Upper lobe of right lung (tissue), 1 donor: ENCODE results near the gene ARHGEF28. TPM values are rescaled to one million over a fixed set of nuclear protein-coding genes. Genes with fewer than 3 reads are reported as not detected.

Source experiments
- ATAC-seq: fragments of 200-7000 bp; cut with Tn5 transposase; one replicate; pipeline ENCODE4 v1.9.1; 2020; ENCODE audit warnings: mild to moderate bottlenecking, moderate library complexity
- DNase-seq: peaks from one replicate; pipeline ENCODE4 v3.0.0-alpha.2; 2020
- H3K27ac ChIP-seq: fragments of 200-600 bp; one replicate; pipeline ENCODE4 v1.8.0; 2022
- H3K27me3 ChIP-seq: fragments of 200-600 bp; one replicate; pipeline ENCODE4 v1.8.0; 2022; ENCODE audit warnings: mild to moderate bottlenecking
- H3K36me3 ChIP-seq: fragments of 200-600 bp; one replicate; pipeline ENCODE4 v1.8.0; 2022
- H3K4me1 ChIP-seq: fragments of 200-600 bp; one replicate; pipeline ENCODE4 v1.8.0; 2022
- H3K4me3 ChIP-seq: fragments of 200-600 bp; one replicate; pipeline ENCODE4 v1.8.0; 2022; ENCODE audit warnings: mild to moderate bottlenecking
- H3K9me3 ChIP-seq: fragments of 200-600 bp; one replicate; pipeline ENCODE4 v1.8.0; 2022
- intact Hi-C: fragments of 100-400 bp; cut with DNase I; formaldehyde crosslinking; loops from one replicate; pipeline ENCODE4 v1.11.0; 2022
- total RNA-seq: library from RNA; stranded (reverse); fragmentation: NEBNext Ultra II Directional; extraction: Animal tissue kit (Norgen Biotek cat#: 25700); gene quantifications from one replicate; pipeline ENCODE4 v1.2.1, GENCODE V29; 2021
- TF ChIP-seq, protein P1 (sequence below): fragments of 200-600 bp; IDR thresholded peaks from one replicate; pipeline ENCODE4 v1.8.0; 2022; ENCODE audit warnings: antibody characterized with exemption
- donor health status: DM: no; HTN: yes; CAD: no; lungs with severe emphysema.

ARHGEF28 gene
- total RNA-seq, 1 donor from 2014 or later: 22.3 TPM

DNA sequence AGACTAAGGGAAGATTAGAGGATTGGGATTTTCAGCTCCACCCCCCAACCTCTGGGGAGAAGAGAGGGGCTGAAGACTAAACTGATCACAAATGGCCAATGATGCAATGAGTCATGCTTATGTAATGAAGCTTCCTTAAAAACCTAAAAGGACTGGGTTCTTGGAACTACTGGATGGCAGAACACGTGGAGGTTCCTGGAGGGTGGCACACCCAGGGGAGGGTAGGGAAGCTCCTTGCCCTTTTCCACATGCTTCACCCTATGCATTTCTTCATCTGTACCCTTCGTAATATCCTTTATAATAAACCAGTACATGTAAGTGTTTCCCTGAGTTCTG, 48.6 kb downstream of the ARHGEF28 start:
- no peak overlapping the region for H3K4me3 ChIP-seq
- no peaks in the 10 kb centered on the region for H3K9me3 ChIP-seq
- peaks cover 28% of the 10 kb centered on the region for H3K4me1 ChIP-seq
- no peak for DNase-seq
- no peaks in the 10 kb centered on the region for H3K36me3 ChIP-seq
- no peak overlapping the region for H3K27ac ChIP-seq
- no peaks in the 10 kb centered on the region for H3K27me3 ChIP-seq
- peak; percentile 72 for ATAC-seq
- TF ChIP-seq, protein P1, sequence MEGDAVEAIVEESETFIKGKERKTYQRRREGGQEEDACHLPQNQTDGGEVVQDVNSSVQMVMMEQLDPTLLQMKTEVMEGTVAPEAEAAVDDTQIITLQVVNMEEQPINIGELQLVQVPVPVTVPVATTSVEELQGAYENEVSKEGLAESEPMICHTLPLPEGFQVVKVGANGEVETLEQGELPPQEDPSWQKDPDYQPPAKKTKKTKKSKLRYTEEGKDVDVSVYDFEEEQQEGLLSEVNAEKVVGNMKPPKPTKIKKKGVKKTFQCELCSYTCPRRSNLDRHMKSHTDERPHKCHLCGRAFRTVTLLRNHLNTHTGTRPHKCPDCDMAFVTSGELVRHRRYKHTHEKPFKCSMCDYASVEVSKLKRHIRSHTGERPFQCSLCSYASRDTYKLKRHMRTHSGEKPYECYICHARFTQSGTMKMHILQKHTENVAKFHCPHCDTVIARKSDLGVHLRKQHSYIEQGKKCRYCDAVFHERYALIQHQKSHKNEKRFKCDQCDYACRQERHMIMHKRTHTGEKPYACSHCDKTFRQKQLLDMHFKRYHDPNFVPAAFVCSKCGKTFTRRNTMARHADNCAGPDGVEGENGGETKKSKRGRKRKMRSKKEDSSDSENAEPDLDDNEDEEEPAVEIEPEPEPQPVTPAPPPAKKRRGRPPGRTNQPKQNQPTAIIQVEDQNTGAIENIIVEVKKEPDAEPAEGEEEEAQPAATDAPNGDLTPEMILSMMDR: no peak
- intact Hi-C loops: no loop called here

DNA sequence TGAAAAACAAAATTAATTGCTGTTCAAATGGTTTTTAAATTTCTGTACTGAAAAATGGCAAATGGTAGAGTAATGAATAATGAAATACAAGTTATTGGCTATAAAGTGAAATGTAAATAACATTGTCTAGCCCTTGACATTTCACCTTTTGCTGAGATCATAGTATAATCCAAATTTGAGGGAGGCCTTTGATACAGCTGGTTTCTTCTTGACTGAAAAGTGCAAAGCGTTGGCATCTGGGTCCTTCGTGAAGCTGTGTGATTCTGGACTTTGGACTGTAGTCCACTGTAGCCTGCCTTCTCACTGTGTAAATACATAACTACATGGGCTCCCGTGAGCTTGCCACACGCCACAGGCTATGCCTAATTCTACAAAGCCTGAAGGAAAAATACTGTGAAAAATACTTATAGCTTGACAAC, 52.3 kb downstream of the ARHGEF28 start:
- H3K27me3 ChIP-seq: no peaks in the 10 kb centered on the region
- no peaks in the 10 kb centered on the region for H3K9me3 ChIP-seq
- peaks cover 17% of the 10 kb centered on the region for H3K4me1 ChIP-seq
- H3K4me3 ChIP-seq: no peak overlapping the region
- no peaks in the 10 kb centered on the region for H3K36me3 ChIP-seq
- ATAC-seq: peak; percentile 39
- no peak for DNase-seq
- intact Hi-C loops: no loop called here
- no peak overlapping the region for H3K27ac ChIP-seq
- TF ChIP-seq, protein P1: no peak

DNA sequence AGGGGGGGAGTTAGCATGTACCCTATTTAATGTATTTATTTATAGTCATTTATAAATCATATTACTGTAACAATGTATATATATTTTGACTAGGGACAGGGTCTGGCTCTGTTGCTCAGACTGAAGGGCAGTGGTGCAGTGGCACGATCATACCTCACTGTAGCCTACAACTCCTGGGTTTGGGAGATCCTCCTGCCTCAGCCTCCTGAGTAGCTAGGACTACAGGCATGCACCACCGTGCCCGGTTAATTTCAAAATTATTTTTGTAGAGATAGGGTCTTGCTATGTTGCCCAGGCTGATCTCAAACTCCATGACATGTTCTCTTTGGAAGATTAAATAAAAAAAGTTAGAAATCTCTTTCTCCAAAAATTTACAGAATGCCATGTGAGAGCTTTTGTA, 52.8 kb downstream of the ARHGEF28 start:
- H3K27ac ChIP-seq: no peak overlapping the region
- intact Hi-C loops: no loop called here
- H3K4me1 ChIP-seq: peaks cover 13% of the 10 kb centered on the region

DNA sequence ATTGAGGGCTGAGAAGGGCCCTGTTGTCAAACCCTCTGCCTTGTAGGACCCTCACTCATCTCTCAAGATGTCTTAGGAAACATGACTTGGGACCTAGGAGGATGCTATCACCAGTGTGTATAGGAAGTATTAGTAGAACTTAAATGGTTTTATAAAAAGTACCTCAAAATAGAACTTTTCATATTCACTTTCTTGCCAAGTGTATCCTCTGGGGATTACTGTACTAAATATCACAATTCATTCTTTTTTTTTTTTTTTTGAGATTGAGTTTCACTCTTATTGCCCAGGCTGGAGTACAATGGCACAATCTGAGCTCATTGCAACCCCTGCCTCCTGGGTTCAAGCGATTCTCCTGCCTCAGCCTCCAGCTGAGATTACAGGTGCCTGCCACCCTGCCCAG, 56.2 kb downstream of the ARHGEF28 start:
- no peak for DNase-seq
- Histone ChIP-seq H3K9me3 (no peaks in the 10 kb centered on the region), H3K27me3 (no peaks in the 10 kb centered on the region), H3K4me3 (no peak overlapping the region), H3K27ac (no peak overlapping the region), H3K36me3 (no peaks in the 10 kb centered on the region), H3K4me1 (no peaks in the 10 kb centered on the region)
- intact Hi-C loops: no loop called here
- TF ChIP-seq, protein P1: no peak
- no peak for ATAC-seq

More for the DNA sequence above, 52.8 kb downstream of the ARHGEF28 start:
- ATAC-seq (no peak), DNase-seq (no peak)
- TF ChIP-seq, protein P1: no peak
- Histone ChIP-seq H3K9me3 (no peaks in the 10 kb centered on the region), H3K36me3 (no peaks in the 10 kb centered on the region), H3K4me3 (no peak overlapping the region), H3K27me3 (no peaks in the 10 kb centered on the region)

DNA sequence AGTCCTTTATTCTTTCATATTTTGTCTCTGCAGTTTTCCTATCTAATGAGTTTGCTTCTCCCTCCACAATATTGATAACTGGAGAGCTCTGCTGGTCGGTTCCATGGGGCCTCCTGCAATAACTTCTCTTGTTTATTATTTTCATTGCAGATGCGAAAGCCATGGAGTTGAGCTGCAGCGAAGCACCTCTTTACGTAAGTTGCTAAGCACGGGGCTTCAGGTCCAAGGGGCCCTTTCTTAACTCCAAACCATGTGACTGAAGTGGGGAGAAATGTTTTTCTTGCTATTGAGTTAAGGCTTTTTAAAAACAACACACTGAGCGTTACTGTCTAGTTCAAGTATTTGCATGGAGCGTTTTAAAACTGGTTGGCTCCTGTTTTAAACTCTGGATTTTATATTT, 58.7 kb downstream of the ARHGEF28 start:
- DNase-seq: no peak

More for the DNA sequence above, 58.7 kb downstream of the ARHGEF28 start:
- Histone ChIP-seq H3K27ac (no peak overlapping the region), H3K9me3 (no peaks in the 10 kb centered on the region), H3K27me3 (no peaks in the 10 kb centered on the region), H3K36me3 (no peaks in the 10 kb centered on the region), H3K4me1 (no peaks in the 10 kb centered on the region), H3K4me3 (no peak overlapping the region)
- TF ChIP-seq, protein P1: no peak
- intact Hi-C loops: no loop called here
- ATAC-seq: no peak
